ENCODE measurements around the gene CEBPE.
A peak's percentile ranks its signal among the peaks of the same experiment; 100 is the strongest.
"Not testable (repeated sequence)": the region's sequence is repeated elsewhere in the genome, so short reads cannot be mapped to it uniquely, and the experiment has no call there.

CEBPE gene

GRCh38 chr14:23120541-23121251, 1.6 kb upstream of the CEBPE start:
- DNase-seq = peak; percentile 87

GRCh38 chr14:23119363-23120327, 590 bp upstream of the CEBPE start:
- DNase-seq = no peak

GRCh38 chr14:23117371-23118020, 1.6 kb downstream of the CEBPE start:
- DNase-seq = no peak

DNA sequence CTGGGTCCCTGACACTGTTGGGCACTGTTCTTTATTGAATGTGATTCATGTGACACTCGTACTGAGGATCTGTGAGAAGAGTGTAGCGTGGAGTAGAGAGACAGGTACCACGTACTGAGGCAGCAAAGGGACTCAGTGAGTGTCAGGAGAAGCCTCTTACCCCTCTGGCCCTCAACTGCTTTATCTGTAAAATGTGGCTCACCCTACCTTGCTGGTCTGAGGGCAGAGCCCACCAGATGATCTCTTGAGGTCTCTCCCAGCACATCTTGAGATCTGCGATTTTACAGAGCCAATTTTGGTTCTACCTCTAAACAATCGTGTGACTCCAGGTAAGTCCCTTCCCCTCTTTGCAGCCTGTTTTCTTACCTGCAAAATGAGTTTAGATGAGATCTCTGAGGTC, 3.1 kb downstream of the CEBPE start:
- DNase-seq = no peak

DNA sequence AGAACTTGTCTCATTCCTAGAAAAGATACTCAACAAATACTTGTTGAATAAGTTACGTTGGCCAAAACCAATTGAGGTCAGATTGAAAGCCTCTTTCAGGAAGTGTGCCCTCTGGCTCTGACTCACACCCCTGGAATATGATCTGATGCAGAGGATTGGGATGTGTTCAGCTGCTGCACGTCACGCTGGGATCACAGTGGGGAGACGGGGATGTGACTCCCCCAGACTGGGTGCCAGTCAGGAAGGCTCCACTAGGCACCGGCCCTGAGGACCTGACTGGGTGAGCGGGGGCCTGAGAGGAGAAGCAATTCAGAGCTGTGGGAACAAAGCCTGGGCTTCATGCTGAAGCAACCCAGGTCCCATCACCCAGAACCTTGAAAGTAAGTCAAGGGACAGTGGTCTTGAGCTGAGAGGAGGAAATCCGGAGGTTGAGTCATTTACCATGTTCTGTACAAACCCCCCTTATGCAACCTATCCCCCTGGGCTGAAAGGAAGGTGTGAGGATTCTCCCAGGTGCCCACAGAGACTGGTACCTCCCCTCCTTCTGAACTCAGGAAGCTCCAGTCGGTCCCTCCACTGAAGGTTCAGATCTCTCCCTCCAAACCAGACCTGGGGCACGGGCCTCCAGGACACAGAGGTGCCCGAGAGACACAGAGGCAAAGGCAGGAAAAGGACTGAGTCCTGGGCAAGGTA, 3.9 kb downstream of the CEBPE start:
- DNase-seq = peak; percentile 70

DNA sequence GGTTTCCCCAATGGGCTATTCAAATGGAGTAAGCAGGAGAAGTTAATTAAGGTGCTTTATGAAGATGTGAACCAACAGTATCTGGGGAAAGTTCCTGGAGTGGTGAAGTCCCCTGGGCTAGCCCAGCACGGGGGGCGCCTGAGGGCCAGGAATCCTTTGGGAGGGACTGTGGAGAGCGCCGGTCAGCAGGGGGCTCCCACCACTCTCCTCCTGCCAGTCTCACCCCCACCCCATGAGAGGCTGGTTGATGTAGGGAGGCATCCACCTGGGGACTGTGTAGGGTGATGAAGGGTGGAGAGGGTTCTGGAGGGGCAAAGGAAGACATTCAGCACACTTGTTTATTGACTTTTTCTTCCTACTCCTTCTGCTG, 4.4 kb downstream of the CEBPE start:
- no peak for DNase-seq

- no peak for DNase-seq
These were observed 5.0 kb downstream of the CEBPE start for GRCh38 chr14:23114120-23114458.

DNA sequence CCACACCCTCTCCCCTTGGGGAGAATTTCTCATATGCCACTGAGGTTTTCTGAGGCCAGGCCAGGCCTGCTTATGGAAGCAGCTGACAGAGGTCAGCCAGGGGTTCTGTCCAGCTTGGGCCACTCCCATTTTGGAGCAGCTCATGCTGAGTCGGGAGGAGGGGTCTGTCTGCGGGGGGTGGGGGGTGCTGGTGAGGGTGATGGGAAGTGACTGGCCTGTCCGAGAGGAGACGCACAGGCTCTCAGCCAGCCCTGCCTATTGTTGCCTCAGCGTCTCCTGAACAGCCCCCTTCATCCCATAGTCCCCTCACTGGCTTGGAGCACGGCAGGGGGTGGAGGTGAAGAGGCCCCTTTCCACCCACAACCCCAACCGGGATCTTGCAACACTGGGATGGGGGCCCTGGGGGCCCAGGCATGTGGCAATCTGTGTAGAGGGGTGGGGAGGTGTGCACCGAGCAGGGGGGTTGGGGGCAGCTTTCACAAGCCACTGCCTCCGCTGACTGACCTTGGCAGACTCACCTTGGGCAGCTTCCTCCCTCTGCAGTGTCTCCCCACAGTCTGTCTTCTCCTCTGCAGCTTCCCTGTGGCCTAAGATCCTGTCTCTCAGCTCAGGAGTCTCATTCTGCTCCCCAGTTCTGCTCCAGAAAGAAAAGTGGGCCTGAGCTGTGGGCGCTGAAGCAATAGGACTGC, 5.5 kb downstream of the CEBPE start:
- no peak for DNase-seq

DNA sequence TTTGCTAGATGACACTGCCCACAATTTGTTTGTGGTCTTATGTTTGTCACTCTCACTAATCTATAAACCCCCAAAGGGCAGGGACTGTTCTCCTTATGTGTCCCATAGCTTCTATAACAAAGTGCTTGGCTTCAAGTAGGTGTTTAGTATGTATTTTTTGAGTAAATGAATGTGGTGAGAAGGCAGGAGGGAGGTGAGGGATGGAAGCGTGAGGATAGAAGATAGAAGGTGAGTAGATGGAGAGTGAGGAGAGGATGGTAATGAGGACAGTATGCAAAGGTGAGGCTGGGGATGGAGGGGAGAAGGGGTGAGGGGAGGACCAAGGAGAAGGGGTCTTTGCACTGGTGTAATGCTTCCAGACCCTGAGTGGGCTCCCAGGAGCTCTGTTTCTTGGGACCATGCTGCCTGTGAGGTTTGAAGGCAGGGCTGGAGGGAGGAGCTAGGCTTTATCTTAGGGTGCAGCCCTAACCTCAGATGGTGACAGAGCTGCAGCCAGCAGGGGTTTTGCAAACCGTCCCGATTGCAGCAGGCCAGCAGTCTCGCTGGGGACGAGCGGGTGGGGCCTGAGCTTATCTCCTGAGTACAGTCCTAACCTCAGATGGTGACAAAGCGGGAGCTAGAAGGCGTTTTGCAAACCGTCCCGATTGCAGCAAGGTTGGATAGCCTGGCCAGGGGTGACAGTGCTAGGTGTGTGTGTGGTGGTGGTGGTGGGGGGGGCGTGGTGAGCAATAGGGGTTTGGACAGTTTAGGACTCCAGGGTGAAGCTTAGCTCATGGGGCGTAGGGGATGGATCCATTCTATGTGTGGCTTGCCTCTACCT, 6.5 kb downstream of the CEBPE start:
- DNase-seq = no peak

DNA sequence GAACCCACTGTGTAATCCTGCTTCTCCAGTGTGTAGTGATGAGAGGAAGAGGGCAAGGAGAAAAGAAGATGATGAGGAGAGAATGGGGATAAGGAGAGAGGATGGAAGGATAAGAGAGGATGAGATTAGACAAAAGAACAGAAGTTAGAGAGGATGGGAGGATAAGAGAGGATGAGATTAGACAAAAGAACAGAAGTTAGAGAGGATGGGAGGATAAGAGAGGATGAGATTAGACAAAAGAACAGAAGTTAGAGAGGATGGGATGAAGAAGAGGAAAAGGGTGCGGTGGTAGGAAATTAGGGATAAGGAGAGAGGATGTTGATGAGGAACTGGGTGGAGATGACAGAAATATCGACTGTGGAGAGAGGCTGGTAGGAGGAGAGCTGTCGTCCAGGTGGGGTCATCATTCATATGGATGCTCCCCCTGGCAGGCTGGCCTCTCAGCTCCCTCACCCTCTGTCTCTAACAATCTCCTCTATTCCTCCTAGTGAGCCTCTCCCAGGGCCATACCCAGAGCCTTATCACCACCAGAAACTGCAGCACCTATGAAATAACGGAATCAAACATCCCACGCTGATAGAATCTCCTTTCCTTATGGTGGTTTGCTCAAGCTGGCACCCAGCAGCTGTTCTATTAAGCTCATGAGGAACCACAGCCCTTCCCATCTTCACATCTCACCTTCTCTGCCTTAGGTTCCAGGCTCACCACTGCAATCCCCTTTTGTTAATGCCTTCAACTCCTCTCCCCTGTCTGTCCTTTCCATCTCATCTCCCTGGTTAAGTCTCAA, 8.3 kb downstream of the CEBPE start:
- no peak for DNase-seq

GRCh38 chr14:23109769-23110168, 9.3 kb downstream of the CEBPE start:
- DNase-seq = no peak

- DNase-seq = not testable (repeated sequence)
These were observed 10.9 kb downstream of the CEBPE start for GRCh38 chr14:23108169-23108568.

GRCh38 chr14:23107620-23108019, 11.4 kb downstream of the CEBPE start:
- not testable (repeated sequence) for DNase-seq

DNA sequence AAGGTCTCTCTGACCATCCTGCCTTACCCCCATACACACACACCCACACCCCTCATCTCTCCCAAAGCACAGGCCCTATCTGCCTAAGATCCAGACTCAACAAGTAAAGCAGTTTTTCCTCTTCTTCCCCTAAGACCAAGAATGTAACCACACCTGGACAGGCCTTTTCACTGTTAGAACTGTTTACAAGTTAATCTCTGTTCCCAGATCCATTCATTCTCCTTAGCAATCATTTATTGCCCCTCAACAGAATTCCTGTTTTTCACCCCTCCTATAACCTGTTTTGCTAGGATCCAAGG, 12.4 kb downstream of the CEBPE start:
- no peak for DNase-seq

- no peak for DNase-seq
These were observed 13.7 kb downstream of the CEBPE start for GRCh38 chr14:23105348-23105824.

DNA sequence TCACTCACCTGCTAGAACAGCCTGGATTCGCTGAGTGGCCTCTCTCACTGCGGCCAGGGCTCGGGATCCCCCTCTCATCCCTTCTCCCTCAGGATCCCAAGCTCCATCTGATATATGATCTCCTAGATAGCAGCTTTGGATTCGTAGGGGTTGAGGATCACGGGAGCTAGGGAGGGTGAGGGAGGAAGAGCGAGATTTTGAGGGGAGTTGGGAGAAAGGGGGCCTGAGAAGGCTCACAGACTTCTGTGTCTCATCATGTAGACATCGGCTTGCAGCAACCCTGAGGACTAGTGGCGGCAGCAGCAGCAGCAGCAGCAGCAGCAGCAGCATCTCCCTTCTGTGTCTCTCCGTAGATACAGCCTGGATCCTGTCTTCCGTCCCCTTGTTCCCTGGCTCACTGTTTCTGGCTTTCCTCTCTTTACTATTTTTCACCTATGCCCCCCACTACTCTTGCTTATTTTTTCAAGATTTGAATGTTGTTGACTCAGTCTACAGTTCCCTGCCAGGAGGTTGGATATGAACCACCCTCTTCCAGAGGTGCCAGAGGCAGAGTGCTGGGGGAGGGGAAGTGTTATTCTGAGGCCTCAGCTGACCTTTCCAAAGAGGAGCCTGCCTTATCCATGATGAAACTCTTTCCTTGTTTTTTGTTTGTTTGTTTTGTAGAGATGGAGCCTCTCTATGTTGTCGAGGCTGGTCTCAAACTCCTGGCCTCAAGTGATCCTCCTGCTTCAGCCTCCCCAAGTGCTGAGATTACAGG, 14.3 kb downstream of the CEBPE start, which contains the start of gene CIROP:
TSS of gene CIROP (minus strand) at position 399 of the 757 bp plus-strand sequence. CDS start at position 330, 69 bp downstream.
- peak; percentile 14 for DNase-seq

- DNase-seq = no peak
These were observed 14.9 kb downstream of the CEBPE start for GRCh38 chr14:23104070-23104590.

DNA sequence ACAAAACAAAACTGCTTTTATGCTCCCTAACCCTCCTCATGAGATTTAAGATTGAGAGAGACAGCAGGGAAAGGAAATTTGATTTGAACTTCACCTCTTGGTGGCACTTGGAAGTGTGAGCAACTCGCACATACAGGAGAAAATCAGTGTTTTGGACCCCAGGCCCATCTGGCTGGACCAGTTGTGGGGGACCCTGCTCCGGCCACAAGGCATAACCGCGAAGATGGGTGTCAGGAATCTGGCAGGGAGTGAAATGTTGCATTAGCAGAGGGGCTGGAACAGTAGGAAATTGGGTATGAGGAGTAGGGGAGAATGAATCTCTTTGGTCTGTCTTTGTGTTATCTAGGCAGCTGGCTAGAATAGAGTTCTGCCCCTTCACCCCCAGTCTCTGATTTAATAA, 15.5 kb downstream of the CEBPE start:
- DNase-seq = no peak

DNA sequence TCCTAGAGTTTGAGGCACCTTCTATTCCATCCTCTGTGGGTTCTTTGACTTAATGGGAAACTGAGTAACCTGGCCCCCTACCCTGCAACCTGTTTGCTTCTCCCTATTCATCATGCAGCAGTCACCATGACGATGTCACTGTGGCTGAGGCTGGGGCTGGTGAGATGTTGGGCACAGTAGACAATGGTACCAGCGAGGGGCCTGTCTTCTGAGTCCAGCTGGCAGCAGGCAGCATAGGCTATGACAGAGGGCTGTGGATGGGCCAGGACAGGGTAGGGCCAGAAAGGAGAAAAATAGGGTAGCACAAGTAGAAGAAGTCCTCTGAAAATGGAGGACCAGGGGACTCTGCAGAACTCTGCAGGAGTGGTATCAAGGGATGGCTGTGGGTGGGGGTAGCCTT, 16.3 kb downstream of the CEBPE start:
- DNase-seq = no peak
